ENCODE measurements around the gene RBCK1. TPM values are rescaled to one million over a fixed set of nuclear protein-coding genes. Genes with fewer than 3 reads are reported as not detected.

The RBCK1 gene
- total and polyA plus RNA-seq, 4 donors: 58.3 to 108 (median 98.7) TPM

- no peaks in the 10 kb centered on the region for H3K9me3 ChIP-seq (ENCODE audit: control insufficient read depth in 4 of 4, insufficient read depth in 3 of 4, low read length in 3 of 4)
- 59 to 62% methylated on average over 13 of the region's 13 CpGs for WGBS, 2 donors
- H3K27ac ChIP-seq (ENCODE audit: low read depth in 1 of 2, low read length in 1 of 2): peak overlapping the region in 1 of 2 donors; percentile 17
- peak; percentile 16 for TF ChIP-seq CTCF (IDR thresholded peaks at IDR 0.05; ENCODE audit: control extremely low read depth, extremely low read depth)
- no peak overlapping the region for H3K9ac ChIP-seq (ENCODE audit: insufficient read depth in 1 of 2, low read length in 2 of 2)
- peak; percentile 94 to 97 (median 97) for DNase-seq
- H3K36me3 ChIP-seq (ENCODE audit: control insufficient read depth in 4 of 4, insufficient read depth in 4 of 4, low read length in 4 of 4): no peaks in the 10 kb centered on the region
- H3K4me3 ChIP-seq: no peak overlapping the region
- no peaks in the 10 kb centered on the region for H3K27me3 ChIP-seq (ENCODE audit: control insufficient read depth in 3 of 3, insufficient read depth in 3 of 3, low read length in 2 of 3)
- ATAC-seq (ENCODE audit: insufficient read depth, low FRiP score): peak; percentile 48
- peaks cover 0 to 24% (median 15%) of the 10 kb centered on the region in 5 donors for H3K4me1 ChIP-seq (ENCODE audit: control insufficient read depth in 5 of 5, insufficient read depth in 5 of 5, low read length in 5 of 5)
These were observed 45.5 kb upstream of the RBCK1 start for GRCh38 chr20:362271-363254.

DNA sequence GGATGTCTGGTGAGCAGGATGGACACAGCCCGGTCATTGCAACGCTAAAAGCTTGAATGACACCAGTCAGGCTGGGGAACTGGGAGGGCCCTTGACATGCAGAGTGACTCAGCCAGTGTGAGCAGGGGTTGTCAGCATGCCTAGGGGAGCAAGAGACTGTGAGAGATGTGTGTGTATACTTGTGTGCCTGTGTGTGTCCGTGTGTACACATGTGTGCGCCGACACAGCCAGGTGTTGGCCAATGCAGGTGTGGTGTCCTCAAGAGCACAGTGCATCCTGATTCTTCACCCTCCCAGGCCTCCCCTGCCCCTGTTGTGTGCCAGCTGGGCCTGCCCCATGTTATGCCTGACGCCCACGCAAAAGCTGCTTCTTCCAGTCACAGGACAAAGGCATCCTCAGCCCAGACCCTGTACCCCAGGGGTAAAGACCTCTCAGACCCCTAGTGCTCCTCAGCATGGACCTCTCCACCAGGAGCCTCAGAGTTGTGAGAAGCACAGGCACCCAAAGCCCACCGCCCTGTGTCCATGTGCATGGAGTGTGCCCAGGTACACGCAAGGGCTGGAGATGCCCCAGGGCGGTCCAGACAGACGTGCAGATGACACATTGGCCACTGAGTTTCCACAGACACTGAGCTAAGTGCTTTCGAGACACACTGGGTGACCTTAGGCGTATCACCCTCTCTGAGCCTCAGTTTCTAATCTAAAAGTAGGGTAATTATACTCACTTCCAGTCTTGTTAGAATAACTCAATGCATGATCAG lies 44.6 kb upstream of the RBCK1 start:
- no peak overlapping the region for H3K9ac ChIP-seq (ENCODE audit: insufficient read depth in 1 of 2, low read length in 2 of 2)
- no peak for ATAC-seq (ENCODE audit: insufficient read depth, low FRiP score)
- DNase-seq: no peak
- H3K9me3 ChIP-seq (ENCODE audit: control insufficient read depth in 4 of 4, insufficient read depth in 3 of 4, low read length in 3 of 4): no peaks in the 10 kb centered on the region
- no peak for TF ChIP-seq CTCF (IDR thresholded peaks at IDR 0.05; ENCODE audit: control extremely low read depth, extremely low read depth)
- peaks cover 0 to 24% (median 15%) of the 10 kb centered on the region in 5 donors for H3K4me1 ChIP-seq (ENCODE audit: control insufficient read depth in 5 of 5, insufficient read depth in 5 of 5, low read length in 5 of 5)
- no peak overlapping the region for H3K4me3 ChIP-seq
- H3K27me3 ChIP-seq (ENCODE audit: control insufficient read depth in 3 of 3, insufficient read depth in 3 of 3, low read length in 2 of 3): no peaks in the 10 kb centered on the region
- no peaks in the 10 kb centered on the region for H3K36me3 ChIP-seq (ENCODE audit: control insufficient read depth in 4 of 4, insufficient read depth in 4 of 4, low read length in 4 of 4)
- WGBS, 2 donors: 83 to 86% methylated on average over 13 of the region's 13 CpGs
- H3K27ac ChIP-seq (ENCODE audit: low read depth in 1 of 2, low read length in 1 of 2): peak overlapping the region in 1 of 2 donors; percentile 17

- Histone ChIP-seq H3K9me3 (ENCODE audit: control insufficient read depth in 4 of 4, insufficient read depth in 3 of 4, low read length in 3 of 4) (no peaks in the 10 kb centered on the region), H3K27me3 (ENCODE audit: control insufficient read depth in 3 of 3, insufficient read depth in 3 of 3, low read length in 2 of 3) (no peaks in the 10 kb centered on the region), H3K4me3 (no peak overlapping the region), H3K36me3 (ENCODE audit: control insufficient read depth in 4 of 4, insufficient read depth in 4 of 4, low read length in 4 of 4) (no peaks in the 10 kb centered on the region), H3K27ac (ENCODE audit: low read depth in 1 of 2, low read length in 1 of 2) (no peak overlapping the region), H3K9ac (ENCODE audit: insufficient read depth in 1 of 2, low read length in 2 of 2) (no peak overlapping the region), H3K4me1 (ENCODE audit: control insufficient read depth in 5 of 5, insufficient read depth in 5 of 5, low read length in 5 of 5) (peaks cover 0 to 27% (median 19%) of the 10 kb centered on the region in 5 donors)
- DNase-seq (no peak), ATAC-seq (ENCODE audit: insufficient read depth, low FRiP score) (no peak)
- WGBS, 2 donors: 64 to 82% methylated on average over 9 of the region's 9 CpGs
- no peak for TF ChIP-seq CTCF (IDR thresholded peaks at IDR 0.05; ENCODE audit: control extremely low read depth, extremely low read depth)
These were observed 42.9 kb upstream of the RBCK1 start for GRCh38 chr20:364905-365794.

Measured in lung (tissue), 12 donors.